H1 (cell line): ENCODE results near the gene SLC52A3. TPM values are rescaled to one million over a fixed set of nuclear protein-coding genes. Genes with fewer than 3 reads are reported as not detected.

Experiments used
- SIRT6 ChIP-seq: IDR thresholded peaks from one replicate; pipeline ENCODE4 v1.7.1; 2012; ENCODE audit warnings: low read length, inconsistent platforms
- TEAD4 ChIP-seq: IDR thresholded peaks from 2 replicates; pipeline ENCODE4 v1.6.1; 2012; ENCODE audit warnings: low read depth, low read length, inconsistent platforms, mixed read lengths
- polyA plus RNA-seq, 7 experiments: library from polyadenylated mRNA; depleted of rRNA in 3 of 7; stranded (reverse) in 5 of 7; unstranded in 2 of 7; fragments of >200 nt in 5 of 7; fragments of 200-250 nt in 2 of 7; gene quantifications; 1 replicate in 5 of 7; 2 replicates in 1 of 7; 4 replicates in 1 of 7; pipeline versions ENCODE4 v1.2.1 to v1.2.3, GENCODE V29; 2011 to 2013; ENCODE audit warnings: missing spikeins in 2 of 7, mixed read lengths in 2 of 7
- total RNA-seq: library from RNA; stranded (reverse); fragmentation: NEBNext Ultra II Directional; extraction: Animal tissue kit (Norgen Biotek cat#: 25700); gene quantifications from 2 replicates; pipeline ENCODE4 v1.2.1, GENCODE V29; 2021

Gene SLC52A3
- total and polyA plus RNA-seq, 2 of the 8 experiments (the other 6 are each of a cell fraction or from before 2014, with no cell fraction given), result 2.3 to 4.2 TPM

GRCh38 chr20:776165-776564 is 7.9 kb upstream of the SLC52A3 start (continued):
- TF ChIP-seq TEAD4 (no peak), SIRT6 (no peak)
- TF ChIP-seq, all 59 proteins: peak for 0
